ENCODE data around the gene RCVRN. TPM values are rescaled to one million over a fixed set of nuclear protein-coding genes. Genes with fewer than 3 reads are reported as not detected.

The RCVRN gene
- polyA plus RNA-seq, 1 of the 3 experiments (the other 2 are of a cell fraction) = not detected

DNA sequence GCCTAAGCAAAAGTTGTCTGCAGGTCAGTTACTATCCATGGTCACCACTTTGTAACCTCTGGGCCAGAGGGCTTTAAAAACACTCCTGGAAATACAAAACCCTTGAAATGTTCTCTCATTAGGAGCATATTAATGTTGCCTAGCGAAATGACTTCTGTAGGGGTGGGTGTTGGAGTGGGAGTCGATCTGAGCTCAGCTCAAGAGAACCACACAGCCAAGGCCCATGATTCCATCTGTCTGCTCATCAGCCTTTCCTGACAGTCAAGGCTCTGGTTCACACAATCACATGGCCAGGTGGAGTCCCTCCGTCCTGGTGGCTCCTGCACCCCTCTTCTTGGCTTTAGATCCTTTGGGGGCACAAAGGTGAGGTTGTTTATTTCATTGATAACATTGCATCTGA, 26.7 kb downstream of the RCVRN start:
- ChIA-PET CTCF (no interaction called here), POLR2A (no interaction called here)
- Histone ChIP-seq H3K4me1 (ENCODE audit: control insufficient read depth in 1 of 2, insufficient read depth in 2 of 2, low read depth in 1 of 2, low read length in 1 of 2) (no peaks in the 10 kb centered on the region), H3K4me2 (no peak overlapping the region), H3K27ac (ENCODE audit: low read depth in 2 of 2, low read length in 1 of 2) (no peak overlapping the region), H3K27me3 (ENCODE audit: insufficient read depth) (no peaks in the 10 kb centered on the region; the same call in 1 of the 2 replicates), H3F3A (replicated peaks; ENCODE audit: insufficient read depth) (no peaks in the 10 kb centered on the region), H3K79me2 (ENCODE audit: insufficient read depth) (no peaks in the 10 kb centered on the region), H3K4me3 (ENCODE audit: low read depth in 2 of 2, low read length in 1 of 2) (no peak overlapping the region), H3K9ac (no peak overlapping the region), H3K9me3 (peaks cover 6% of the 10 kb centered on the region; the same call in 1 of the 2 replicates), H4K20me1 (ENCODE audit: insufficient read depth) (no peaks in the 10 kb centered on the region), H3K36me3 (replicated peaks in 1 of 2; ENCODE audit: control insufficient read depth in 1 of 2, insufficient read depth in 2 of 2, low read length in 1 of 2) (no peaks in the 10 kb centered on the region), H3K9me2 (no peaks in the 10 kb centered on the region), H2AFZ (ENCODE audit: low read depth) (no peak overlapping the region)
- WGBS (ENCODE audit: low lambda C conversion rate) = 12% methylated on average over 3 of the region's 3 CpGs
- no peak for DNase-seq
- TF ChIP-seq NFIC (IDR thresholded peaks at IDR 0.05; ENCODE audit: borderline replicate concordance) (no peak), EZH2phosphoT487 (IDR thresholded peaks at IDR 0.05; ENCODE audit: borderline replicate concordance, low read depth) (no peak), MEF2A (IDR thresholded peaks at IDR 0.05; ENCODE audit: borderline replicate concordance, low read depth) (no peak), NRF1 (IDR thresholded peaks at IDR 0.05; ENCODE audit: low read depth, low read length) (no peak), SIN3A (IDR thresholded peaks at IDR 0.05; ENCODE audit: borderline replicate concordance, low read depth, low read length) (no peak), ELF1 (IDR thresholded peaks at IDR 0.05) (no peak), RFX5 (IDR thresholded peaks at IDR 0.05; ENCODE audit: low read length) (no peak), RCOR1 (IDR thresholded peaks at IDR 0.05; ENCODE audit: low read length) (no peak), YY1 (IDR thresholded peaks at IDR 0.05; ENCODE audit: low read depth) (no peak), RXRA (IDR thresholded peaks at IDR 0.05; ENCODE audit: borderline replicate concordance, low read depth) (no peak), CTCF (IDR thresholded peaks at IDR 0.05) (no peak), FOXJ3 (CRISPR knock-in tag; IDR thresholded peaks at IDR 0.05) (no peak), GABPA (IDR thresholded peaks at IDR 0.05; ENCODE audit: low read depth) (no peak)
- TF ChIP-seq, protein P1, sequence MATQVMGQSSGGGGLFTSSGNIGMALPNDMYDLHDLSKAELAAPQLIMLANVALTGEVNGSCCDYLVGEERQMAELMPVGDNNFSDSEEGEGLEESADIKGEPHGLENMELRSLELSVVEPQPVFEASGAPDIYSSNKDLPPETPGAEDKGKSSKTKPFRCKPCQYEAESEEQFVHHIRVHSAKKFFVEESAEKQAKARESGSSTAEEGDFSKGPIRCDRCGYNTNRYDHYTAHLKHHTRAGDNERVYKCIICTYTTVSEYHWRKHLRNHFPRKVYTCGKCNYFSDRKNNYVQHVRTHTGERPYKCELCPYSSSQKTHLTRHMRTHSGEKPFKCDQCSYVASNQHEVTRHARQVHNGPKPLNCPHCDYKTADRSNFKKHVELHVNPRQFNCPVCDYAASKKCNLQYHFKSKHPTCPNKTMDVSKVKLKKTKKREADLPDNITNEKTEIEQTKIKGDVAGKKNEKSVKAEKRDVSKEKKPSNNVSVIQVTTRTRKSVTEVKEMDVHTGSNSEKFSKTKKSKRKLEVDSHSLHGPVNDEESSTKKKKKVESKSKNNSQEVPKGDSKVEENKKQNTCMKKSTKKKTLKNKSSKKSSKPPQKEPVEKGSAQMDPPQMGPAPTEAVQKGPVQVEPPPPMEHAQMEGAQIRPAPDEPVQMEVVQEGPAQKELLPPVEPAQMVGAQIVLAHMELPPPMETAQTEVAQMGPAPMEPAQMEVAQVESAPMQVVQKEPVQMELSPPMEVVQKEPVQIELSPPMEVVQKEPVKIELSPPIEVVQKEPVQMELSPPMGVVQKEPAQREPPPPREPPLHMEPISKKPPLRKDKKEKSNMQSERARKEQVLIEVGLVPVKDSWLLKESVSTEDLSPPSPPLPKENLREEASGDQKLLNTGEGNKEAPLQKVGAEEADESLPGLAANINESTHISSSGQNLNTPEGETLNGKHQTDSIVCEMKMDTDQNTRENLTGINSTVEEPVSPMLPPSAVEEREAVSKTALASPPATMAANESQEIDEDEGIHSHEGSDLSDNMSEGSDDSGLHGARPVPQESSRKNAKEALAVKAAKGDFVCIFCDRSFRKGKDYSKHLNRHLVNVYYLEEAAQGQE (IDR thresholded peaks at IDR 0.05; ENCODE audit: low read depth, low read length) = no peak
- TF ChIP-seq, protein P2, sequence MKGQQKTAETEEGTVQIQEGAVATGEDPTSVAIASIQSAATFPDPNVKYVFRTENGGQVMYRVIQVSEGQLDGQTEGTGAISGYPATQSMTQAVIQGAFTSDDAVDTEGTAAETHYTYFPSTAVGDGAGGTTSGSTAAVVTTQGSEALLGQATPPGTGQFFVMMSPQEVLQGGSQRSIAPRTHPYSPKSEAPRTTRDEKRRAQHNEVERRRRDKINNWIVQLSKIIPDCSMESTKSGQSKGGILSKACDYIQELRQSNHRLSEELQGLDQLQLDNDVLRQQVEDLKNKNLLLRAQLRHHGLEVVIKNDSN (IDR thresholded peaks at IDR 0.05; ENCODE audit: borderline replicate concordance, low read depth) = no peak
